Body of pancreas (tissue), 4 donors: Measurements from ENCODE around the gene DMGDH. TPM values are rescaled to one million over a fixed set of nuclear protein-coding genes. Genes with fewer than 3 reads are reported as not detected.
A peak's percentile ranks its signal among the peaks of the same experiment; 100 is the strongest.

Experiments
- ATAC-seq: fragments of 150-250 bp; one replicate; pipeline ENCODE4 v1.9.1; 2016
- DNase-seq, 4 donors: peaks; one replicate each; pipeline ENCODE4 v3.0.0-alpha.2; 2019
- H3K27ac ChIP-seq, 4 donors: fragments of 200-600 bp; sonication (generic); 1 replicate in 3 of 4; 2 replicates in 1 of 4; pipeline versions ENCODE4 v1.5.1 to v1.6.1; 2016 to 2019; ENCODE audit warnings: mild to moderate bottlenecking in 1 of 4, mixed read lengths in 1 of 4, moderate library complexity in 1 of 4
- H3K27me3 ChIP-seq, 2 donors: fragments of 200-600 bp; sonication (generic); one replicate each; pipeline ENCODE4 v1.6.0; 2016; ENCODE audit warnings: mild to moderate bottlenecking in 1 of 2
- H3K36me3 ChIP-seq, 2 donors: fragments of 200-600 bp; sonication (generic); replicated peaks in 1 of 2; 2 replicates each; pipeline ENCODE4 v1.5.1; 2016; ENCODE audit warnings: low read depth in 2 of 2; ENCODE audit not compliant: insufficient read depth in 1 of 2
- H3K4me1 ChIP-seq: fragments of 200-600 bp; sonication (generic); one replicate; pipeline ENCODE4 v1.6.0; 2016
- H3K4me3 ChIP-seq, 2 donors: fragments of 200-600 bp; sonication (generic); 1 replicate in 1 of 2; 2 replicates in 1 of 2; pipeline ENCODE4 v1.5.1; 2016 to 2019
- H3K9me3 ChIP-seq, 3 donors: fragments of 200-600 bp; sonication (generic); 1 replicate in 2 of 3; 2 replicates in 1 of 3; pipeline ENCODE4 v1.5.1; 2016
- POLR2A ChIP-seq, 3 donors: fragments of 450-650 bp; IDR thresholded peaks; one replicate each; pipeline ENCODE4 v1.6.1; 2016; ENCODE audit warnings: antibody characterized with exemption in 3 of 3, mild to moderate bottlenecking in 2 of 3
- WGBS, 2 donors: methylation state at CpG; one replicate each; pipeline ENCODE4 v1.1.5; 2017; 5-methylcytosine and 5-hydroxymethylcytosine counted together
- intact Hi-C: fragments of 100-400 bp; cut with DNase I; formaldehyde crosslinking; loops from one replicate; pipeline ENCODE4 v1.15.1; 2023
- total RNA-seq, 2 donors: library from RNA; depleted of rRNA; stranded (reverse); fragments of >200 nt; gene quantifications; one replicate each; pipeline ENCODE4 v1.1.0, GENCODE V29; 2016
- TF ChIP-seq, protein P1 (sequence below), 7 experiments: fragments of 450-650 bp in 4 of 7; fragments of 200-600 bp in 3 of 7; sonication (generic) in 3 of 7; IDR thresholded peaks; one replicate each; pipeline ENCODE4 v1.5.1; 2016 to 2019; ENCODE audit warnings: antibody characterized with exemption in 7 of 7

The DMGDH gene
- total RNA-seq, 2 donors from 2014 or later, result 4.7 to 7.3 TPM

DNA sequence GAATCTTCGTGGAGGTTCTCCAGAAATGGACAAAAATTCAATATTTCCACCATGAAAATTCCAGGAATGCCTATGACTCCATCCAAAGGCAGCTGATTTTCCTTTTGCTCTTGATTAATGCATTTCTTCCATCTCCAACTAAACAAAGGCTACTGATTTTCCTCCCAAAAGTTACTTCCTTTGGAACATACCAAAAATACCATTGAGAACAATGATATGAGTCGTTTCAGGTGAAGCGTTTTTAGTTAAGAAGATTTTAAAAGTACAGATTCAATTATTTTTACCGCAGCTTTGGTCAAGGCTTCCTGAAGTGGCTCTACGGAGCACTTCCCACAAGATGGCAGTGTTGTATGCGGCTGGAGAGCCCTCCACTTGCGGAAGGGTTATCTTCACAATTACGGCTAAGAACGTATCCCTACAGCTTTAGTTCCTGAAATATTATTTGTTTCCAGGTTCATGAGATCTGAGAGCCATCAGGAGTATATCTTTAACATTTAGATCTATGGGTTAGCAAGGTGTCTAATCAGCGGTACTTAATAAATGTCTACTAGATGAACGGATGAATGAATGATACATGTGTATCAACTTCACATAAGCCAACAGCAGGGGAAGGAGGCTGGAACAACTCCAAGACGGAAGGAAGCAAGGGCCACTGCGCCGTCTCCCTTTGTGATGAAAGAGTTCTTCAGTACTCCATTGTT lies 48.5 kb downstream of the DMGDH start:
- Histone ChIP-seq H3K27ac (no peak overlapping the region), H3K4me1 (peaks cover 14% of the 10 kb centered on the region), H3K36me3 (no peaks in the 10 kb centered on the region), H3K9me3 (no peaks in the 10 kb centered on the region), H3K4me3 (no peak overlapping the region), H3K27me3 (no peaks in the 10 kb centered on the region)
- TF ChIP-seq POLR2A (IDR thresholded peaks at IDR 0.05), result no peak
- TF ChIP-seq, protein P1, sequence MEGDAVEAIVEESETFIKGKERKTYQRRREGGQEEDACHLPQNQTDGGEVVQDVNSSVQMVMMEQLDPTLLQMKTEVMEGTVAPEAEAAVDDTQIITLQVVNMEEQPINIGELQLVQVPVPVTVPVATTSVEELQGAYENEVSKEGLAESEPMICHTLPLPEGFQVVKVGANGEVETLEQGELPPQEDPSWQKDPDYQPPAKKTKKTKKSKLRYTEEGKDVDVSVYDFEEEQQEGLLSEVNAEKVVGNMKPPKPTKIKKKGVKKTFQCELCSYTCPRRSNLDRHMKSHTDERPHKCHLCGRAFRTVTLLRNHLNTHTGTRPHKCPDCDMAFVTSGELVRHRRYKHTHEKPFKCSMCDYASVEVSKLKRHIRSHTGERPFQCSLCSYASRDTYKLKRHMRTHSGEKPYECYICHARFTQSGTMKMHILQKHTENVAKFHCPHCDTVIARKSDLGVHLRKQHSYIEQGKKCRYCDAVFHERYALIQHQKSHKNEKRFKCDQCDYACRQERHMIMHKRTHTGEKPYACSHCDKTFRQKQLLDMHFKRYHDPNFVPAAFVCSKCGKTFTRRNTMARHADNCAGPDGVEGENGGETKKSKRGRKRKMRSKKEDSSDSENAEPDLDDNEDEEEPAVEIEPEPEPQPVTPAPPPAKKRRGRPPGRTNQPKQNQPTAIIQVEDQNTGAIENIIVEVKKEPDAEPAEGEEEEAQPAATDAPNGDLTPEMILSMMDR (IDR thresholded peaks at IDR 0.05), result peak; percentile 63 to 76 (median 71)
- peak; percentile 81 for ATAC-seq
- 9 to 16% methylated on average over 14 of the region's 14 CpGs for WGBS, 2 donors
- intact Hi-C loops, result loop anchor here (10.0 kb wide), 1 partner anchor 114 kb away; no protein-coding TSS in a partner anchor
- DNase-seq, result peak; percentile 60 to 68 (median 64)

- no peaks in the 10 kb centered on the region for H3K4me1 ChIP-seq
- 91 to 94% methylated on average over 2 of the region's 2 CpGs for WGBS, 2 donors
- H3K9me3 ChIP-seq, result no peaks in the 10 kb centered on the region
- no peak for TF ChIP-seq POLR2A (IDR thresholded peaks at IDR 0.05)
- TF ChIP-seq, protein P1 (IDR thresholded peaks at IDR 0.05), result no peak
- no peak overlapping the region for H3K27ac ChIP-seq
- DNase-seq (no peak), ATAC-seq (no peak)
- no peaks in the 10 kb centered on the region for H3K27me3 ChIP-seq
- H3K4me3 ChIP-seq, result no peak overlapping the region
- H3K36me3 ChIP-seq, result no peaks in the 10 kb centered on the region
- intact Hi-C loops, result no loop called here
These were observed 54.8 kb downstream of the DMGDH start for GRCh38 chr5:79014631-79015030.

DNA sequence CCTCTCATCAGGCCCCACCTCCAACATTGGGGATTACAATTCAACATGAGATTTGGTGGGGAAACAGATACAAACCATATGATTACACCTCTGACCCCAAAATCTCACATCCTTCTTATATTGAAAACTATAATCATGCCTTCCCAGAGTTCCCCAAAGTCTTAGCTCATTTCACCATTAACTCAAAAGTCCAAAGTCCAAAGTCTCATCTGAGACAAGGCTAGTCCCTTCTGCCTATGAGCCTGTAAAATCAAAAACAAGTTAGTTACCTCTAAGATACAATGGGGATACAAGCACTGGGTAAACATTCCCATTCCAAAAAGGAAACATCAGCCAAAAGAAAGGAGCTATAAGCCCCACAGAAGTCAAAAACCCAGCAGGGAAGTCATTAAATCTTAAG lies 57.6 kb downstream of the DMGDH start:
- Histone ChIP-seq H3K9me3 (no peaks in the 10 kb centered on the region), H3K4me3 (no peak overlapping the region), H3K4me1 (no peaks in the 10 kb centered on the region), H3K36me3 (no peaks in the 10 kb centered on the region), H3K27ac (no peak overlapping the region), H3K27me3 (no peaks in the 10 kb centered on the region)
- intact Hi-C loops, result no loop called here
- ATAC-seq (no peak), DNase-seq (no peak)
- no peak for TF ChIP-seq POLR2A (IDR thresholded peaks at IDR 0.05)
- TF ChIP-seq, protein P1 (IDR thresholded peaks at IDR 0.05), result no peak

DNA sequence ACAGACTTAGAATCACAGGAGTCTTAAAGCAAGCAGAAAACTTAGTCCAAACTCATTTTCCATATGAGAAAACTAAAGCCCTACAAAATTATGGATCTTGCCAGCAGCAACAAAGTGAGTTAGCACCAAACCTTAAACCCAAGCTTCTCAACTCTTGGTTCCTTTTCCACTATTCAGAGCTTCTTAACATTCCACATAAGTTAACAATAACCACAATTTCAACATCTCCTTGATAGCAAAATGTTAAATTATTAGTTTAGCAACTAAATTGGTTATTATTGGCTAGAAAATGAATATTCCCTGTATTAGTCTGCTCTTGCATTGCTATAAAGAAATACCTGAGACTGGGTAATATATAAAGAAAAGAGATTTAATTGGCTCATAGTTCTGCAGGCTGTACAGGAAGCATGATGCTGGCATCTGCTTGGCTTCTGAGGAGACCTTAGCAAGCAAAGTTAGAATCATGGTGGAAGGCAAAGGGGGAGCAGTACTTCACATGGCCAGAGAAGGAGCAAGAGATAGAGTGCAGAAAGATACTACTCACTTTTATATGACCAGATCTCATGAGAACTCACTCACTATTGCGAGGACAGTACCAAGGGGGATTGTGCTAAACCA lies 58.1 kb downstream of the DMGDH start:
- DNase-seq (no peak), ATAC-seq (no peak)
- H3K27ac ChIP-seq, result no peak overlapping the region
- H3K27me3 ChIP-seq, result no peaks in the 10 kb centered on the region
- TF ChIP-seq, protein P1 (IDR thresholded peaks at IDR 0.05), result no peak
- no peak for TF ChIP-seq POLR2A (IDR thresholded peaks at IDR 0.05)
- H3K4me1 ChIP-seq, result no peaks in the 10 kb centered on the region
- no peak overlapping the region for H3K4me3 ChIP-seq
- H3K9me3 ChIP-seq, result no peaks in the 10 kb centered on the region
- intact Hi-C loops, result no loop called here
- 80 to 100% methylated on average over 1 of the region's 1 CpG for WGBS, 2 donors
- no peaks in the 10 kb centered on the region for H3K36me3 ChIP-seq

- no peak for DNase-seq
- TF ChIP-seq, protein P1 (IDR thresholded peaks at IDR 0.05), result no peak
- TF ChIP-seq POLR2A (IDR thresholded peaks at IDR 0.05), result no peak
- intact Hi-C loops, result no loop called here
- no peaks in the 10 kb centered on the region for H3K9me3 ChIP-seq
- no peaks in the 10 kb centered on the region for H3K4me1 ChIP-seq
- H3K27ac ChIP-seq, result no peak overlapping the region
- H3K36me3 ChIP-seq, result no peaks in the 10 kb centered on the region
- WGBS, 2 donors, result 29 to 88% methylated on average over 3 of the region's 3 CpGs
- H3K4me3 ChIP-seq, result no peak overlapping the region
- ATAC-seq, result no peak
- no peaks in the 10 kb centered on the region for H3K27me3 ChIP-seq
These were observed 61.1 kb downstream of the DMGDH start for GRCh38 chr5:79008362-79008761.
